Stimulated activated CD4-positive, alpha-beta T cell treated with anti-CD3 and anti-CD28 coated beads, Interleukin-1b, Interleukin-23, amount 100 ng/mL, for 1 hour (primary cell): ENCODE measurements around the gene GRID2.
"Not testable (repeated sequence)": the region's sequence is repeated elsewhere in the genome, so short reads cannot be mapped to it uniquely, and the experiment has no call there.

Experiments
- DNase-seq, 2 donors: peaks; one replicate each; pipeline ENCODE4 v3.0.0-alpha.2; 2020; ENCODE audit warnings: low read depth in 2 of 2

Gene GRID2

DNA sequence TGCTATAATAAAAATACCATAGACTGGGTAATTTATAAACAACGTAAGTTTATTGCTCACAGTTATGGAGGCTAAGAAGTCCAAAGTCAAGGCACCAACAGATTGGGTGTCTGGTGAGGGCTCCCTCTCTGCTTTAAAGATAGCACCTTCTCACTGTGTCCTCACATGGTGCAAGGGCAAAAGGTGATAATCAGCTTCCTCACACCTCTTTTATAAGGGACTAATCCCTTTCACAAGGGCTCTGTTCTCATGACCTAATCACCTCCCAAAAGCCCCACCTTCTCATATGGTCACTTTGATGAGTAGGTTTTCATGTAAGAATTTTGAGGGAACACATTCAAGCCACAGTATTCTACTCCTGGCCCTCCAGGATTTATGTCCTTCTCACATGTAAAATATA lies 883.1 kb downstream of the GRID2 start:
- no peak for DNase-seq

DNA sequence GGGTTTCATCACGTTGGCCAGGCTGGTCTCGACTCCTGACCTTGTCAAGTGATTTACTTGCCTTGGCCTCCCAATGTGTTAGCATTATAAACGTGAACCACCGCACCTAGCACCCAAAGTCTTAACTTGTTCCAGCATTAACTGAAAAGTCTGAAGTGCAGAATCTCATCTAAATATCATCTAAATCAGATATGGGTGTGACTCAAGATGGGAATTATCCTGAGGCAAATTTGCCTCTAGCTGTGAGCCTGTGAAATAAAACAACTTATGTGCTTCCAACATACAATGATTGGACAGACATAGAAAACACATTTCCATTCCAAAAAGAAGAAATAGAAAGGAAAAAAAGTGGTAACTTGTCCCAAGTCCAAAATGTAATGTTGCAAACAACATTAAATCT lies 883.7 kb downstream of the GRID2 start:
- DNase-seq = no peak

DNA sequence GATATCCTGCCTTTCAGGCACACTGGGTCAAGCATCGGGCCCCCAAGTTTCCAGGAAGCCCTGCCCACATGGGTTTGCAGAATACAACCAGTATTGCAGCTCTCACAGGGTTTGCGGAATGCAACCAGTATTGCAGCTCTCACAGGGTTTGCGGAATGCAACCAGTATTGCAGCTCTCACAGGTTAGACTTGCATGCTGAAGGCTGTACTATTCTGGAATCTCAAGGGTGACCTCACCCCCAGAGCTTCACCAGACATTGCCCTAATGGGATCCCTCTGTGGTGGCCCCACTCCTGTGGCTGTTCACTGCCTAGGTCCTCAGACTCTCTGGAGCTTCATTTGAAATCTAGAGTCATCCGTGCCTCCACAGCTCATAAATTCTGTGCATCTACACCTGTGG lies 884.1 kb downstream of the GRID2 start:
- DNase-seq = no peak

DNA sequence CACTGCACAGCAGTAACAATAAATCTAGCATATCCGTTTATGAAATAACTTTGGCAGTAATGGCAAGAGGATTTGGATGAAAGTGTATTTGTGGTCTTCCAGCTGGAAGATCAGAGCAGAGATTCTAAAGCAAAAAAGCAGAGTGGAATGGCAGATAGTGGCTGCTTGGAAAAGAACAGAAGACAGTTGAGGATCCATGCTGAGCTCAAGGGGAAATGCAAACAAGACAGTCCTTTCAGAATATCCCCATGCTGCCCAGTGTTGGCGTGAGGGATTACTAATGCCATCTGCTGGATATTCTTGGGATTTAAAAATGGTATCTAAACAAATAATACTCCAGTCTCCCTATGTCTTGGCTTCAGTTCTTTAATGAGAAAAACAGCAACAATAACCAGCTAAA lies 895.7 kb downstream of the GRID2 start:
- DNase-seq = no peak

DNA sequence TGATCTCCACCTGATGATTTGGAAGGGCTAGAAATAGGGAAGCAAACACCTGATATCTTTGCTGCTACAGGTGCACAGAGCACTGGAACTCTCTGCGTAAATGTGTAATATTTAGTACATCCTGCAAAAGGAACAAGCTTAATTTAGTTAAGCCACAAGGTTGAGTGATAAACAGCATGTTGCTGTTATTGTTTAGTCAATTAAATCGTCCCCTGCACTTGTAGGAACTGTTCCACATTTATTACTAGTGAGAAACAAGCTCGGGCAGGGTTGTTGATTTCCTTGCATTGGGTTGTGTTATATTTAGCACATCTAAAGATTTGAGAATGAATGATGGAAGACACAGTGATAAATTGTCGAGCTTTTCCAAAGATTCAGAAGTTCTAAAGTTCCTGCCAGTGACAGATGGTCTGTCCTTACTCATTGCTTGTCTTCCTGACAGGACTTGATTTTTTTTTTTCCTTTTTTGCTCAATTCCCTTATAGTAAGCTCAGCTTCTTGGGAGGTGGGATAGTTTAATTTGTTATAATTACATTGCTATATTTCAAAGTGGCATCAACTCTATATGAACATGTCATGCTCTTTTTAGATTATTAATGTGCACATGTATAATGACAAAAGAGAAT lies 897.8 kb downstream of the GRID2 start:
- no peak for DNase-seq

DNA sequence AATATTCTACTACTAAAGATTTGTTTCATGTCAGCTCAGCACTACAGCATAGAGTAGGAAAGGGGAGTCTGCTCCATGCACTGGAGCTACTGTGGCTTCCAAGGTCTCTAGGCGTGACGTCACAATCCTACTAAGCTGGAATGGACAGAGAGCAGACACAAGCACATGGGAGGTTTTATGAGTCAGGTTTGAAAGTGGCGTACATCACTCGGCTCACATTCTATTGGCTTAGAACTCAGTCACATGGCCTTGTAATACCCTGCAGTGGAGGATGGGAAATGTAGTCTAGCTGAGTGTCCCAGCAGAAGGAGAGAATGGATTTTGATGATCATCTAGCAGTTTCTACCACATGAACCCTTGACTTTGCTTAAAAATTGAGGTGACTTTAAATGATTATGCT lies 899.9 kb downstream of the GRID2 start:
- DNase-seq = no peak

DNA sequence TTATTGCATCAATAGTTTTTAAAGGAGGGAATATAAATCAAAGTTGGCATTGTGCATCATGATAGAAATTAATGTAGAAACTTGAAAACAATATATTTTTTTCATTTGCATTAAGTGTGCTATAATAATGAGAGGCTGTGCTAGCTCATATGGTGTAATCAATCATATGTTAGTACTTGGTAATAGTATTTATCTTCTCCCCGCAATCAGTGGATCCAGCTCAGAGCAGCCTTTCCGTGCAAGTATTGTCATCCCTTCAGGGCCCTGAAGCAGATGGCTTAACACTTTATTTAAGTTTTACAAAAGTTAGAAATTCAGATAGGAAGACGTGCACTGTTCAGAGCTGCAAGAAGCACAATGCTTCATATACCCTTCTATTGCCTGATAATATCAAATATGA lies 908.5 kb downstream of the GRID2 start:
- DNase-seq = no peak

DNA sequence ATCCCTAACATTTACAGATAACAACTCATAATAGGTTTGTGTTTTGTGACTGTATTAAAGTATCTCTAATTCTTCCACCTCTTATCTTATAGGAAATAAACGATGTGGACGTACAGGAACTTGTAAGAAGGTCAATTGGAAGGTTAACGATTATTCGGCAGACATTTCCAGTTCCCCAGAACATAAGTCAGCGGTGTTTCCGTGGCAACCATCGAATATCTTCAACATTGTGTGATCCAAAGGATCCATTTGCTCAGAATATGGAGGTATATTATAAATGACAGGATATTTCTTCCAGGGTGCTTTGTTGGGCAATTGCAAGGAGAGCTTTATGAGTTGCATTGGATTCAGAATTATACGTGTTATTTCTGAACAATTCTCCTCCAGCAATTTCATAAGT lies 912.9 kb downstream of the GRID2 start:
- no peak for DNase-seq

DNA sequence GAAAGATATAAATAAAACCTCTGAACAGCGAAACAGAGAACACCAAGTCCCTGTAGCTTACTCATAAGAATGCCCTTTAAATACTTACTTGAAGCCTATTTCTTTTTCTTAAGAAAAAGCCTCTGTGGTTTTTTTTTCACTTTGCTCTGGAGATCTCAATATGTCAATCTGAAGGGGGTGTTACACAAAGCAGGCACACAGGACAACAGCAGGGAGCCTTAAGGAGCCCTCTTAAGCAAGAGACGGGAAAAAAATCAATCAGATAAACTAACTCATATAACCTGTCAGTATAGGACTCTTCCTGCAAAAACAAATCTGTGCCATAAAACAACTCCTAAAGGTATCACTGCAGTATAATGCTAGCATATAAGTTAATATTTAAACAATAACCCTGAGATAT lies 913.7 kb downstream of the GRID2 start:
- DNase-seq = no peak

DNA sequence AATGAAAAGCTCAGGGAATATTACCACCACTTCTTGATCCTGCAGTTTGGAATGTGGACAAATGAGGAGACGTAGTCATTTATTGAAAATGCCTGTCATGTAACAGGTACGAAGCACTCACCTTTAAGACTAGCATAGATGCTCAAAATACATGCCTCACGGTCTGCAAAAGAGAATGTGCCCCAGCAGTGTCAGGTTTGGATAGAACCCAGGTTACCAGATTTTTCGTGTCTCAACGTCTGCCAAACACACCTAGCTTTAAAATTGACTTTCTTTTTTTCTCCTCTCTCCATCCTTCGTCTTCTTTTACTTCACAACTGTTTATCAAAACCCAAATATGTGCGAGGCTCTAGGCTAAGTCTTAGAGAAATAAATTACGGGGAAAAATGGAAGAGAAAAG lies 918.0 kb downstream of the GRID2 start:
- no peak for DNase-seq

DNA sequence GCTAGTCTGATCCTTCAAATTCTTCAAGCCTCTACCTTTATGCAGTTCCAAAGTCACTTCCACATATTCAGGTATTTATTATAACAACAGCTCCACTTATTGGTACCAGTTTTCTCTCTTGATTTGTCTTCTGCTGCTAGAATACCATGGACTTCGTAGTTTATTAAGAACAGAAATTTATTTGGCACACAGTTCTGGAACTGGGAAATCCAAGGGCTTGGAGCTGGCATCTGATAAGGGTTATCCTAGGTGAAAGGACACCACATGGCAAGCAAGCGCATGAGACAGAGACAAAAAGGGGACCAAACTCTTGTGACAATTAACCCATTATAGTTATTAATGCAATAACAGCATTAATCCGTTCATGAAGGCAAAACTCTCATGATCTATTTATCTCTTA lies 924.3 kb downstream of the GRID2 start:
- DNase-seq = no peak

DNA sequence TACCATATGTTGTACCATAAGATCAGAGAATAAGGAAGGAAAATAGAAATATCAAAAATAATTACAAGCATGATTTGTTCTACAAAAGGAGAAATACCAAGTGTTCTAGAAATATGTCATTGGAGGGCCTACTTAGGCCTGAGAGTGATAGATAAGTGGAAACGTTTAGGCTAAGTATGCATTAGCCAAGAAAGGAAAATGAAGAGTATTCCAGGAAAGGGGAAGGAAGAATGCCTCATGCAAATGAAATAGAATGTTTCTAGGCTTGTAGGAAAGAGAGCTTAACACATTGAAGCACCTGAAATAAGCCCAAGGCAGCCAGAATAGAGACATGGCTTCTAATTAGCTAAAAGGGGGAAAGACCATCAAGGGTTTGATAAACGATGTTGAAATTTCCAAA lies 929.1 kb downstream of the GRID2 start:
- DNase-seq = no peak

DNA sequence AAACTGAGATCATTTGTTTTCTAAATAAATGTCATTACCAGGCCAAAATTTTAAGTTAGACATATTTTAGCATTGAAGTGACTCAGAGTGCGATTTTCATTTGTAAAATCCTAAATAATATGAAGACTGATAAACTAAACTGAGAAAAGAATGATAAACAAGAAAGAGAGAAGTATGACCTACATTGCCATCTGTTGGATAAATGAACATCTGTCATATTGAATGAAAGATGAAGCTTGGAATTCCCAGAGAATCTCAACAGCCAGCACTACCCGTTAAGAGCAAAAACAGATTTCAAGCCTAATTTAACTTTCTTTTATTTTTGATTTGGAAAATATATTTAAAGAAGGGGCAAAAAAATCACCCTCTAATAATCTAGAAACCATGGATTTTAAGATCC lies 933.8 kb downstream of the GRID2 start:
- no peak for DNase-seq

DNA sequence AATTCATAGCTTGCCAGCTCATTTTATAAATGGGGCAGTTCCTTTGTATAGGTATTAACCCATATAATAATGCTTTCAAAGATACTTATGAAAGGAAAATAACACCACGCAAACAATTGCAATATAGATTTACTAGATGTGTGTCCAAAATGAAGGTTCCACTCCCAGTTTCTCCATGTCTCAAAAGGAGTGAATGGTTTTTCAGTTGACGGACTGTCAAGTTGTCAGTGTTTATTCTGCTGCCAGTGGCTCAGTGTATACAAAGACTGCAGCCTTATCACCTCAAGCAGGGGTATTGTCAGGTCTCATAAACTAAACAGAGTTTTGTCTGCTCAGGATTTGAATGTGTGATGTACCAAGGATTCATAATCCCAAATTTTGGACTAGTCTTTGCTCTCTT lies 939.5 kb downstream of the GRID2 start:
- no peak for DNase-seq

DNA sequence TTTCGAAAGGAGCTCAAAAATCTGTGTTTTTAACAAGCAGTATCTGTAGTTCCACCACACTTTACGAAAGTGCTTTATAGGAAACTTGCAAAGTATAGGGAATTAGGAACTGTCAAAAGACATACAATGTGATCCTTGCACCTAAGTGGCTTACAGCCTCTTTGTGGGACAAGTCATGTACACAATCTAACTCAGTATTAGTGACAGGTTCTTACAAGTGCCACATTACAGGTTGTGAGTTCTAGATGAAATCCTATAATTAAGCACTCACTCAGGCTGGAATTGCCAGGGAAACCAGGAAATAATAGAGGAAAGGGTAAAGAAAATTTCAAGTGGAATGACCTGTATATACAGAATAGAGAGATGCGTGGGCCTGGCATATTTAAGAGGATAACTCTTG lies 957.4 kb downstream of the GRID2 start:
- no peak for DNase-seq

DNA sequence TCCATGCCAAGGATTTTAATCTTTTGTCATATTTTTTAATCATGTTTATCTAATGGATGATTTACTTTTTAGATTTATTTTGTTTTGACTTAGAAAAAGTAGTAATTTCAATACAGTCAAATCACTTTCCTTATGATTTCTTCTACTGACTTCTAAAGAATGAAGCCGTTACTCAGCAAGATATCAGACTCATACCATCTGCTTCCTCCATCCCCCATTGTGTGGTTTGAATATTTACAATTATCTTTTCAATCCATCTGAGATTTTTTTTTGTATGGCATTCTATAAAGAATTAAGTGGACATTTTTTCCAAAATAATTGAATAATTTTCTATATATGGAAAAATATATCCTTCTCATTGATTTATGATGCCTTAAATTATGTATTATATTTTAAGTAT lies 959.4 kb downstream of the GRID2 start:
- DNase-seq = no peak

DNA sequence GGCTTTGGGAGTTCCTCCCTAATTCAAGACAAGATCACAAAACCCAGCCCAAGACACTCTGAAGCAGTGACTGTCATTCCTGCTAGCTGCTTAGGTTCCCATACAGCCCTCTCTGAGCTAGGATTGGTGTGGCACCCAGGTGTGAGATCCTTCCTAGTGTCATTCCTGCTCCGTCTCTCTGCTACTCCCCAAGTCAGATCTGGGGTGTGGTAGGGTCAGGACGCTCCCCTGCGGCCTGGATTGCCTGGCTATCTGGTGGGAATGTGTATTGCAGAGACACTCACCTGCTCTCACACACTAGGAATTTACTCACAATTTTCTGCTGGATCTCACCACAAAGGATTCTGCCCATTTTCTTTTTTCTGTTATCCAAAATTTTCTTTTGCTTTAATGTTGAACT lies 964.0 kb downstream of the GRID2 start:
- DNase-seq = no peak

DNA sequence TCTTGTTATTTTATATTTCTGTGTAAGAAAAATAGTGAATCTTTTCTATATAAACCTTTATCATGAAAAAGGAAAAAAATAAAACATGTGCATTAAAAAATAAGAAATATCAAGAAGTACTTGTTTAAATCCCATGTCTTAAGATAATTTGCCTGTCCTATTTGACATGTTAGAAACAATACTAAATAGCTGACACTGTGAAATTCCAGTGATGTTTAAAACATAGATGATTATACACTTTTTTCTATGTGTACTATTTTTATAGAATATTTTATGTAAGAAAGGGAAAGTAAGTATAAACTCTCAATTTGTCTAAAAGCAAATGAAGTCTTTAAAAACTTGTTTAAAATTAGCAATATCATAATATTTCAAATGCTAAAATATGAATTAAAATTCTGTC lies 981.6 kb downstream of the GRID2 start:
- no peak for DNase-seq

DNA sequence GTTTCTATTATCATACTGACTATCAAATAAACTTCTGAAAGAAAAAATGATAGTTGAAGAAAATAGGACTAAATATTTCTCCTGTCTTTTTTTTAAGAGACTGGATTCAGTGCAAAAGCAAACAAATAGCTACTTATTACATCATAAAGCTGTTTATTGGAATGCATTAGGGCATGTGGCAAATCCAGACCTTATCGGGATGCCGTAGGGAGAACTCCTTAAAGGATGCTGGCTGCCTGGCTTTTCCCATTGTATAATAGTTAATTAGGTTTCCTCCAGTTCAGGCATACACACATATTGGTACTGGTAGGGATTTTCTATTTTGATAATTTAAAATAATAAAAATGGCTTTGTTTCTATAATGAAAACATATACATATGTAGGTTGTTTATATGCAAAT lies 985.5 kb downstream of the GRID2 start:
- no peak for DNase-seq

DNA sequence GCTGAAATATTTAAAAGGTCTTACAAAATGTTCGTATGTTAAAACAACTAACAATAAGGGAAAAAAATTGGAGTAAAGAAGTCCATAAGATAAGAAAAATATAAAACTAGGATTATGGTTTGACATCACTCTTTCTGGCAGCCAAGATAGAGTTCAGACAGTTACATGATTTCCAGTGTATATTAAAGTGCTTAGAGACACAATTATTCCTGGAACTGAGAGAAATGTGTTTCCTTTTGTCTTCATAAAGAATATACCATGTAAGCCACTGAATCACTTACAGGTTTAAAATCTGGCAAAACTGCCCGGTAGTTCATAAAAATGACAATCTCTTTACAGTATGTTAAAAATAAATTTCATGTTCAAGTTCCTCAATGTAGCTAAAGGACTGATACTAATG lies 986.1 kb downstream of the GRID2 start:
- no peak for DNase-seq

DNA sequence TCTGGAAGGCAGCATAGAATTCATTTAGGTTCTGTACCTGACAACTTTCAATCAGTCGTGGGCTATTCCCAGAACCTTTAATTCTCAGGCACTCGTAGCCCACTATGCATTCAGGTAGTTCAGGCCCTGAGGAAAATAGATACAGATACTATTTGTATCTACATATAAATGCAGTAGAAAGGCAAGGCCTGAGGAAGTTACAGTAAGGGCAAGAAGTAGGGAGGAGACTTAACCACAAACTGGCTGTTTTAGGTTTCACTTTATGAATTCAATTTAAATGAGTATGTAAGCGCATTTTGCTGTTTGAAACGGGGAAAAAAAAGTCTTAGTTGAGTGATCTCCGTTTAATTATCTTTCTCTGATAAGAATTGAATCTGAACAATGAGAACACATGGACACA lies 995.4 kb downstream of the GRID2 start:
- DNase-seq = no peak

DNA sequence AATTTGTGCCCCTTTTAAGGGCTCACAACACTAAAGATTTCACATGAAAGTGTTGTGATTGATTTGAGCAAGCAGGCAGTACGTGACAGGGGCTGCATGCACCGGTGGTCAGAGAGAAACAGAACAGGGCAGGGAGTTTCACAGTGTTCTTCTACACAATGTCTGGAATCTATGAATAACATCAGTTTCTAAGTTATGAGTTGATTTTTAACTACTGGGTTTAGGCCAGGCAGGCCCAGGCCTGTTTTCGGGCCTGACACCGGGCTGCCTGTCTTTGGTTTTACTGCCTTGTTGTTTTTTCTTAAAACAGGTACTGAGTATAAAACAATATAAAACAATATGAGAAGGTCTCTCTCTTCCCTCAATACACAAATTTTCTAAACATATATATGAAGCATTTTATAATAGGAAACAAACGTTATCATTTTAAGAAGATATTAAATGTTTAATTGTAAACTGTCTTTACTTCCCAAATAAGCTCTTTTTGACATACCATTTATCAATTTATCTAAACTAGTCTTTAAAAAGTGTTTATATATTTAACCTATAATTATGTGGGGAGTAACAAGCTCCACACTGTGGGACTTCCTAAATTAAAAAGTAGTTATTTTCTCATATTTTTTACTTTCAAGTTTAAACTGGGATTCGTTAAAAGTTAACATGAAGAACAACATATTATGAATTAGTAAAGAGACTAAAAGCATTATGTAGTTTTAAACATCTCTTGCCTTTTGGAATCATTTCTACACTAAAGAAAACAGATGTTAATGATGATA lies 997.2 kb downstream of the GRID2 start:
- DNase-seq = not testable (repeated sequence)

DNA sequence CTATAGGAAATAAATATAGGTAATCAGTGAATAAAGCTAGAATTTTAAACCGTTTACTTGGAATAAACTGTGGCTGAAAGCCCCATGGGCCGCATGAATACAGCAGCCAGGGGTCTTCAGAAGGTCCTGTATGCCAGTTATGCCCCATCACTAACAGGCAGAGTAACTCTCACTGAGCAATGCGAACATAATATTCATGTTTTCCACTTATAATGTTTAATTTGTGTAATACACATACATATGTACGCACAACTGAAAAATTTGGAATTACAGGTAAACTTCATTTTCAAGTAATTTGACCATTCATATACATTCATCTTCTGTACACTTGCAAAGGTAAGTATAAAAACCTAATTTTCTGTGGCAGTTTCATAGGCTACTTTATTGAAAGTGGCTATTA lies 998.5 kb downstream of the GRID2 start:
- no peak for DNase-seq

DNA sequence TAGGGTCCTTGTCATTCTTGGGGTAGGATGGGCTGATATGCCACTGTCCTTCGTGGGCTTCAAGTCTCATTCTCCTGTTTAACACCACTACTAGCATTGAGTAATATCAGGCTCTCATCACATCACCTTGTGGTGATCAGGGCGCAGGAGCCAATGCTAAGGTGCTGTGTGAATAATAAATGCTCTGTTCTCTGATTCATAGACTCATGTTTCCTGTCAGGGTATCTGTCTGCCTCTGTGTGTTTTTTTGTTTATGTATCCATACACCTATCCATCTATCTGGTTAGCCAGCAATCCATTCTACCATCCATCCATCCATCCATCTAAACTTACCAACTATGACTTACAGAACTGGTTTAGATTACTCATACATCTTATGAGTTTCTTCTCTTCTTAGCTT lies 999.7 kb downstream of the GRID2 start:
- no peak for DNase-seq
